ENCODE results near the gene CEP68. TPM values are rescaled to one million over a fixed set of nuclear protein-coding genes. Genes with fewer than 3 reads are reported as not detected.
A peak's percentile ranks its signal among the peaks of the same experiment; 100 is the strongest.

The CEP68 gene
- polyA plus RNA-seq, 1 donor from 2014 or later, result 34.7 TPM

- Histone ChIP-seq H3K9me3 (ENCODE audit: low read length) (no peaks in the 10 kb centered on the region), H3K79me2 (replicated peaks; ENCODE audit: insufficient read depth, low read length) (peaks cover 67% of the 10 kb centered on the region), H3F3A (ENCODE audit: insufficient read depth, low read length, poor library complexity, severe bottlenecking) (no peaks in the 10 kb centered on the region), H3K9ac (ENCODE audit: low read length) (peak overlapping the region; percentile 13), H3K4me2 (ENCODE audit: low read length) (peak overlapping the region; percentile 16), H3K27ac (ENCODE audit: low read length) (no peak overlapping the region), H3K9me2 (ENCODE audit: insufficient read depth, low read length) (no peaks in the 10 kb centered on the region), H4K20me1 (ENCODE audit: insufficient read depth) (peaks cover 6% of the 10 kb centered on the region), H3K36me3 (ENCODE audit: insufficient read depth, low read length) (no peaks in the 10 kb centered on the region), H3K27me3 (ENCODE audit: insufficient read depth, low read depth, low read length) (no peaks in the 10 kb centered on the region), H2AFZ (ENCODE audit: low read depth, low read length) (no peak overlapping the region), H3K4me3 (ENCODE audit: low read length) (peak overlapping the region; percentile 45)
- TF ChIP-seq SMC3 (conservative IDR thresholded peaks at IDR 0.05; ENCODE audit: poor library complexity) (no peak), EZH2 (IDR thresholded peaks at IDR 0.05; ENCODE audit: borderline replicate concordance, insufficient read depth, low read length, poor library complexity, severe bottlenecking) (no peak), EP300 (conservative IDR thresholded peaks at IDR 0.05; ENCODE audit: poor library complexity, severe bottlenecking) (no peak), RAD21 (conservative IDR thresholded peaks at IDR 0.05) (no peak), TAF1 (IDR thresholded peaks at IDR 0.05; ENCODE audit: low read depth) (no peak), POLR2AphosphoS5 (IDR thresholded peaks at IDR 0.05) (no peak), CTCF (IDR thresholded peaks at IDR 0.05; ENCODE audit: poor library complexity, severe bottlenecking) (no peak), MXI1 (conservative IDR thresholded peaks at IDR 0.05; ENCODE audit: poor library complexity, severe bottlenecking) (no peak), REST (IDR thresholded peaks at IDR 0.05; ENCODE audit: borderline replicate concordance) (no peak)
Observed at GRCh38 chr2:65059071-65059470, 2.9 kb downstream of the CEP68 start.

GRCh38 chr2:65061146-65061909 lies 5.1 kb downstream of the CEP68 start:
- no peak overlapping the region for H3K9ac ChIP-seq (ENCODE audit: low read length)
- H3K9me3 ChIP-seq (ENCODE audit: low read length), result no peaks in the 10 kb centered on the region
- H3K4me3 ChIP-seq (ENCODE audit: low read length), result no peak overlapping the region
- no peak overlapping the region for H2AFZ ChIP-seq (ENCODE audit: low read depth, low read length)
- H3K4me2 ChIP-seq (ENCODE audit: low read length), result no peak overlapping the region
- H3F3A ChIP-seq (ENCODE audit: insufficient read depth, low read length, poor library complexity, severe bottlenecking), result no peaks in the 10 kb centered on the region
- no peaks in the 10 kb centered on the region for H3K27me3 ChIP-seq (ENCODE audit: insufficient read depth, low read depth, low read length)
- H3K79me2 ChIP-seq (replicated peaks; ENCODE audit: insufficient read depth, low read length), result peaks cover 81% of the 10 kb centered on the region
- H3K36me3 ChIP-seq (ENCODE audit: insufficient read depth, low read length), result no peaks in the 10 kb centered on the region
- TF ChIP-seq TAF1 (IDR thresholded peaks at IDR 0.05; ENCODE audit: low read depth) (no peak), EP300 (conservative IDR thresholded peaks at IDR 0.05; ENCODE audit: poor library complexity, severe bottlenecking) (no peak), MXI1 (conservative IDR thresholded peaks at IDR 0.05; ENCODE audit: poor library complexity, severe bottlenecking) (no peak), POLR2AphosphoS5 (IDR thresholded peaks at IDR 0.05) (no peak), EZH2 (IDR thresholded peaks at IDR 0.05; ENCODE audit: borderline replicate concordance, insufficient read depth, low read length, poor library complexity, severe bottlenecking) (no peak), REST (IDR thresholded peaks at IDR 0.05; ENCODE audit: borderline replicate concordance) (no peak), CTCF (IDR thresholded peaks at IDR 0.05; ENCODE audit: poor library complexity, severe bottlenecking) (no peak), RAD21 (conservative IDR thresholded peaks at IDR 0.05) (no peak), SMC3 (conservative IDR thresholded peaks at IDR 0.05; ENCODE audit: poor library complexity) (no peak)
- peaks cover 6% of the 10 kb centered on the region for H4K20me1 ChIP-seq (ENCODE audit: insufficient read depth)
- no peak overlapping the region for H3K27ac ChIP-seq (ENCODE audit: low read length)
- no peaks in the 10 kb centered on the region for H3K9me2 ChIP-seq (ENCODE audit: insufficient read depth, low read length)

Data from neural cell (in vitro differentiated cells).